ENCODE data around the gene PGBD2. TPM values are rescaled to one million over a fixed set of nuclear protein-coding genes. Genes with fewer than 3 reads are reported as not detected.
A peak's percentile ranks its signal among the peaks of the same experiment; 100 is the strongest.

Gene PGBD2
- total and polyA plus RNA-seq, 2 of the 13 experiments (the other 11 are each of a cell fraction or from before 2014, with no cell fraction given): 6.0 to 7.4 TPM

GRCh38 chr1:248906009-248906752, at the start of gene PGBD2 (continued):
- TF ChIP-seq DNMT3B (CRISPR knock-in tag; conservative IDR thresholded peaks at IDR 0.05) (no peak), ZFP36 (IDR thresholded peaks at IDR 0.05; ENCODE audit: borderline replicate concordance, low read depth, low read length, partially characterized antibody) (no peak), ZNF879 (CRISPR knock-in tag; IDR thresholded peaks at IDR 0.05) (no peak), FOXP1 (IDR thresholded peaks at IDR 0.05) (no peak), FOXP1 (CRISPR knock-in tag; IDR thresholded peaks at IDR 0.05) (no peak), ZSCAN31 (CRISPR knock-in tag; IDR thresholded peaks at IDR 0.05; ENCODE audit: low read depth) (peak; percentile 90), ATF1 (CRISPR knock-in tag; IDR thresholded peaks at IDR 0.05) (no peak), ZXDC (CRISPR knock-in tag; IDR thresholded peaks at IDR 0.05) (peak; percentile 88), NR1H2 (CRISPR knock-in tag; IDR thresholded peaks at IDR 0.05; ENCODE audit: borderline replicate concordance, low read depth) (peak; percentile 77; the same call in 1 of the 2 replicates), HNRNPH1 (optimal IDR thresholded peaks at IDR 0.05; ENCODE audit: low read depth, low read length) (no peak), SNAI1 (CRISPR knock-in tag; IDR thresholded peaks at IDR 0.05; ENCODE audit: borderline replicate concordance) (peak; percentile 59; the same call in 1 of the 2 replicates), ZBTB34 (CRISPR knock-in tag; IDR thresholded peaks at IDR 0.05) (peak; percentile 87)
- TF ChIP-seq, protein P1, sequence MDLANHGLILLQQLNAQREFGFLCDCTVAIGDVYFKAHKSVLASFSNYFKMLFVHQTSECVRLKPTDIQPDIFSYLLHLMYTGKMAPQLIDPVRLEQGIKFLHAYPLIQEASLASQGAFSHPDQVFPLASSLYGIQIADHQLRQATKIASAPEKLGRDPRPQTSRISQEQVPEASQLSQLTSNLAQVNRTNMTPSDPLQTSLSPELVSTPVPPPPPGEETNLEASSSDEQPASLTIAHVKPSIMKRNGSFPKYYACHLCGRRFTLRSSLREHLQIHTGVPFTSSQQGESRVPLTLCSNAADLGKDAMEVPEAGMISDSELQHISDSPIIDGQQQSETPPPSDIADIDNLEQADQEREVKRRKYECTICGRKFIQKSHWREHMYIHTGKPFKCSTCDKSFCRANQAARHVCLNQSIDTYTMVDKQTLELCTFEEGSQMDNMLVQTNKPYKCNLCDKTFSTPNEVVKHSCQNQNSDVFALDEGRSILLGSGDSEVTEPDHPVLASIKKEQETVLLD (CRISPR knock-in tag; IDR thresholded peaks at IDR 0.05; ENCODE audit: low read depth): 0 out of 2 replicates have a peak, but pooled peaks have one; percentile 43
- TF ChIP-seq, protein P2, sequence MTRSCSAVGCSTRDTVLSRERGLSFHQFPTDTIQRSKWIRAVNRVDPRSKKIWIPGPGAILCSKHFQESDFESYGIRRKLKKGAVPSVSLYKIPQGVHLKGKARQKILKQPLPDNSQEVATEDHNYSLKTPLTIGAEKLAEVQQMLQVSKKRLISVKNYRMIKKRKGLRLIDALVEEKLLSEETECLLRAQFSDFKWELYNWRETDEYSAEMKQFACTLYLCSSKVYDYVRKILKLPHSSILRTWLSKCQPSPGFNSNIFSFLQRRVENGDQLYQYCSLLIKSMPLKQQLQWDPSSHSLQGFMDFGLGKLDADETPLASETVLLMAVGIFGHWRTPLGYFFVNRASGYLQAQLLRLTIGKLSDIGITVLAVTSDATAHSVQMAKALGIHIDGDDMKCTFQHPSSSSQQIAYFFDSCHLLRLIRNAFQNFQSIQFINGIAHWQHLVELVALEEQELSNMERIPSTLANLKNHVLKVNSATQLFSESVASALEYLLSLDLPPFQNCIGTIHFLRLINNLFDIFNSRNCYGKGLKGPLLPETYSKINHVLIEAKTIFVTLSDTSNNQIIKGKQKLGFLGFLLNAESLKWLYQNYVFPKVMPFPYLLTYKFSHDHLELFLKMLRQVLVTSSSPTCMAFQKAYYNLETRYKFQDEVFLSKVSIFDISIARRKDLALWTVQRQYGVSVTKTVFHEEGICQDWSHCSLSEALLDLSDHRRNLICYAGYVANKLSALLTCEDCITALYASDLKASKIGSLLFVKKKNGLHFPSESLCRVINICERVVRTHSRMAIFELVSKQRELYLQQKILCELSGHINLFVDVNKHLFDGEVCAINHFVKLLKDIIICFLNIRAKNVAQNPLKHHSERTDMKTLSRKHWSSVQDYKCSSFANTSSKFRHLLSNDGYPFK (CRISPR knock-in tag; IDR thresholded peaks at IDR 0.05; ENCODE audit: borderline replicate concordance): peak; percentile 72
- TF ChIP-seq, protein P3, sequence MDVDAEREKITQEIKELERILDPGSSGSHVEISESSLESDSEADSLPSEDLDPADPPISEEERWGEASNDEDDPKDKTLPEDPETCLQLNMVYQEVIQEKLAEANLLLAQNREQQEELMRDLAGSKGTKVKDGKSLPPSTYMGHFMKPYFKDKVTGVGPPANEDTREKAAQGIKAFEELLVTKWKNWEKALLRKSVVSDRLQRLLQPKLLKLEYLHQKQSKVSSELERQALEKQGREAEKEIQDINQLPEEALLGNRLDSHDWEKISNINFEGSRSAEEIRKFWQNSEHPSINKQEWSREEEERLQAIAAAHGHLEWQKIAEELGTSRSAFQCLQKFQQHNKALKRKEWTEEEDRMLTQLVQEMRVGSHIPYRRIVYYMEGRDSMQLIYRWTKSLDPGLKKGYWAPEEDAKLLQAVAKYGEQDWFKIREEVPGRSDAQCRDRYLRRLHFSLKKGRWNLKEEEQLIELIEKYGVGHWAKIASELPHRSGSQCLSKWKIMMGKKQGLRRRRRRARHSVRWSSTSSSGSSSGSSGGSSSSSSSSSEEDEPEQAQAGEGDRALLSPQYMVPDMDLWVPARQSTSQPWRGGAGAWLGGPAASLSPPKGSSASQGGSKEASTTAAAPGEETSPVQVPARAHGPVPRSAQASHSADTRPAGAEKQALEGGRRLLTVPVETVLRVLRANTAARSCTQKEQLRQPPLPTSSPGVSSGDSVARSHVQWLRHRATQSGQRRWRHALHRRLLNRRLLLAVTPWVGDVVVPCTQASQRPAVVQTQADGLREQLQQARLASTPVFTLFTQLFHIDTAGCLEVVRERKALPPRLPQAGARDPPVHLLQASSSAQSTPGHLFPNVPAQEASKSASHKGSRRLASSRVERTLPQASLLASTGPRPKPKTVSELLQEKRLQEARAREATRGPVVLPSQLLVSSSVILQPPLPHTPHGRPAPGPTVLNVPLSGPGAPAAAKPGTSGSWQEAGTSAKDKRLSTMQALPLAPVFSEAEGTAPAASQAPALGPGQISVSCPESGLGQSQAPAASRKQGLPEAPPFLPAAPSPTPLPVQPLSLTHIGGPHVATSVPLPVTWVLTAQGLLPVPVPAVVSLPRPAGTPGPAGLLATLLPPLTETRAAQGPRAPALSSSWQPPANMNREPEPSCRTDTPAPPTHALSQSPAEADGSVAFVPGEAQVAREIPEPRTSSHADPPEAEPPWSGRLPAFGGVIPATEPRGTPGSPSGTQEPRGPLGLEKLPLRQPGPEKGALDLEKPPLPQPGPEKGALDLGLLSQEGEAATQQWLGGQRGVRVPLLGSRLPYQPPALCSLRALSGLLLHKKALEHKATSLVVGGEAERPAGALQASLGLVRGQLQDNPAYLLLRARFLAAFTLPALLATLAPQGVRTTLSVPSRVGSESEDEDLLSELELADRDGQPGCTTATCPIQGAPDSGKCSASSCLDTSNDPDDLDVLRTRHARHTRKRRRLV (CRISPR knock-in tag; IDR thresholded peaks at IDR 0.05): no peak

Measured in HepG2 (cell line).